Mononuclear cell (primary cell): Measurements from ENCODE around the gene ORAI3. TPM values are rescaled to one million over a fixed set of nuclear protein-coding genes. Genes with fewer than 3 reads are reported as not detected.
A peak's percentile ranks its signal among the peaks of the same experiment; 100 is the strongest.

Experiments used
- H3K27me3 ChIP-seq: 2 replicates; pipeline ENCODE4 v1.6.0; 2011; ENCODE audit warnings: low read length, control low read depth; ENCODE audit not compliant: insufficient read depth
- H3K4me1 ChIP-seq: 2 replicates; pipeline ENCODE4 v1.5.1; 2011; ENCODE audit warnings: mild to moderate bottlenecking, low read length, control low read depth; ENCODE audit not compliant: insufficient read depth
- H3K4me3 ChIP-seq: 2 replicates; pipeline ENCODE4 v1.5.1; 2011; ENCODE audit warnings: mild to moderate bottlenecking, low read length, moderate library complexity
- H3K9me3 ChIP-seq: 2 replicates; pipeline ENCODE4 v1.5.1; 2011; ENCODE audit warnings: low read depth, mild to moderate bottlenecking, control low read depth, low read length
- total RNA-seq: library from RNA; depleted of rRNA; stranded (reverse); fragments of >200 nt; gene quantifications from one replicate; pipeline ENCODE4 v1.2.3, GENCODE V29; 2012

Gene ORAI3
- total RNA-seq, 1 donor = 11.3 TPM

DNA sequence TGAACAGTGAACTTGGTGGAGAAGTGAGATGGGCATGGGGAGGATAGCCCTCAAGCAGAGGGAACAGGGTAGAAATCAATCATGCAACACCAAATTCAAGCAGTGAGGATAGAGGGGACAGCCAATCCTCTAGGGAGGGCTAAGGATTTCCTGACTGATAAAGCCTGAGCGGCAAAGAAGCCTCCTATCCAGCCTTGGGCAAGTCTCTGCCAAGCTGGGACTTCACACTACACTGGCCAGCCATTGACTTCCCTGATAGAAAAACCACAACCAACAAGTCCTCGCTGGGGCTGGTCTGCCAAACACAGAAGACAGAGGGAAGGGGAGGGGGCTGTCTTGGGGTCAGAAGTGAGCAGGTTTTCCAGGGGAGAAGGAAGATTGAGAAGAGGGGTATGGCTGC lies 28.0 kb upstream of the ORAI3 start:
- Histone ChIP-seq H3K4me1 (peaks cover 21% of the 10 kb centered on the region), H3K9me3 (no peaks in the 10 kb centered on the region), H3K4me3 (no peak overlapping the region), H3K27me3 (no peaks in the 10 kb centered on the region)

DNA sequence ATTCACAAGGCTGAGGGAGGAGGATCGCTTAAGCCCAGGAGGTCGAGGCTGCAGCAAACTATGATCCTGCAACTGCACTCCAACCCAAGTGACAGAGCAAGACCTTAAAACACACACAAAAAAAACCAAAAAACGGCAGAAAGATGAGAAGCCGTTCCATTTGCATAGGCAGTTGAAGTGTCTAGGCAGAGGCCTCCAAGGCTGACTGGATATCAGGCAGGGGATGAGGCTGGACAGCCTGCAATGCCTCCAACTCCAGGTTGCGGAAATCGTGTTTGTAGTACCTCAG lies 27.5 kb upstream of the ORAI3 start:
- peak overlapping the region; percentile 73 for H3K4me3 ChIP-seq

DNA sequence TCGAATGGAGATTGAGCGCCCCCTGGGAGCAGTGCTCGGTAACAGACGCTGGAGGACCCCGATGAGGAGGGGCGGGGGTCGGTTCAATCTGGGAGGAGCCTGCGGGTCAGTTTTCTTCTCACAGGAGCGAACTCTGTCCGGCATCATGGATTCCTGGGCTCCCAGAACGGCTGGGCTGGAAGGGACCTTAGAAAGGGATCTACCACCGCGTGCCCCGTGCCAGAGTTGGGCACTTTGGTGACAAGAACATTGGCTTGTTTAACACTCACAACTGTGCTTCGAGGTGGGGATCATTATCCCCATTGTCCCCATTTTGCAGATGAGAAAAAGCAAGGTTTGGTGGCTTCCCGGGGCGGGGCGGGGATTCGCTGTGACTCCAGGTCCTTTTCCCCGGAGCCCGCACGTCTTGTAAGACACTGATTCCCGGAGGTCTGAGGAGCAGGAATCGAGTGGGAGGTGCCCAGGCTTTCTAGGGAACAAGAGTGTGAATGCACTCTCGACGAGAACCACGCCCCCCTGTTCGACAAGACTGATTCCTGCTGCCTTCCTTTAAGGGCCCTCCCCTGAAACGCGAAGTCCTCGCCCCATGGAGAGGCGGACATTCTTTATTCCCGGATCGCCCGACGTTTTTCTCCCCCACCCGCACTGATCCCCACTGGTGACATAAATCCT lies 27.0 kb upstream of the ORAI3 start:
- H3K4me1 ChIP-seq = peaks cover 21% of the 10 kb centered on the region
- H3K9me3 ChIP-seq = no peaks in the 10 kb centered on the region
- H3K4me3 ChIP-seq = peak overlapping the region; percentile 73
- H3K27me3 ChIP-seq = no peaks in the 10 kb centered on the region

More for the DNA sequence above, 27.5 kb upstream of the ORAI3 start:
- Histone ChIP-seq H3K27me3 (no peaks in the 10 kb centered on the region), H3K9me3 (no peaks in the 10 kb centered on the region), H3K4me1 (peaks cover 21% of the 10 kb centered on the region)

DNA sequence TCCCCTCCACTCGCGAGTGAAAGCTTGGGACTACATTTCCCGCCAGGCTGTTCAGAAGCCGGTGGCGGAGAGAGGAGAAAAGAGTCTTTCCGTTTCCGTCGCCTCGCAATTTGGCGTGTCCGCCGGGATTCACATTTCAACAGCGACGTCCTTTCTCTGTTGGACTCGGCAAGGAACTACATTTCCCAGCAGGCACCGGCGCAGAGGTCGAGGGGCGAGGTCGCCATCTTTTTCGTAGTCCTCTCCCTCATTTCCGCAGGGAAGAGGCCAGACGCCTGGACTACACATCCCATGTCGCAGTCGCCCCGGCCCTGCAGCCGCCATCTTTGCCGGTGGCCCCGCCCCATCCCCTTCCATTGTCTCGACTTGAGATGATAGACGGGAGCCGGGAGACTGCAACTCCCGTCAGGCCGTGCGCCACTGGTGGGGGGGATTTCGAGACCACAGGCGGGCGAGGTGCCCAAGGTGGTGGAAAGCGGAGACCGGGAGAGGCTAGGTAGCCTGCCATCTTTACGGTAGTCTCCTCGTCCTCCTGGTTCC lies 26.4 kb upstream of the ORAI3 start:
- peak overlapping the region; percentile 73 for H3K4me3 ChIP-seq

DNA sequence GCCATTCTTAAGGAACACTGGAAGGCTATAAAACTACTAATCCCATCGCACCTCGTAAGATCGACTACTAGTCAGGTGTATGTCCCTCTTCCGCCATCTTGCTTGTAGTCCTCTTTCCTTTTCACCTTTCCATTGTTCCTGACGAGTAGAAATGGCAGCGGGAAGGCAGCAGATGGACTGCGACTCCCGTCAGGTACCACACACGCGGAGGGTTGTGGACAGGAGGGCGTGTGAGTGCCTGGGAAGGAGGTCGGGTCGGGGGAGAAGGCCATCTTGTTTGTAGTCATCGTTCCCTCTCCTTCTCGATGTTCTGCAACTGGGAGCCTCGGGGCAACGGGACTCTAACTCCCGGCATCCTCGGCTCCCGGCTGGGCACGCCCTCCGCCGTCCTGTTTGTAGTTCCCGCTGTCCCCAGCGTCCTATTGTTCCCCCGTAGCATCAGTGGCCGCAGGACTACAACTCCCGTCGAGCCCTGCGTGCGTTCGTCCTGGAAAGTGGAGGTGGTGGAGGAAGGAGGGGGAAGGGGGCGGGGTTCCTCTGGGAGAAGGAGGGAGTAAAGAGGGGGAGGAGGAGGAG lies 25.8 kb upstream of the ORAI3 start:
- H3K27me3 ChIP-seq = no peaks in the 10 kb centered on the region
- peaks cover 21% of the 10 kb centered on the region for H3K4me1 ChIP-seq
- H3K9me3 ChIP-seq = no peaks in the 10 kb centered on the region
- peak overlapping the region; percentile 73 for H3K4me3 ChIP-seq

More for the DNA sequence above, 26.4 kb upstream of the ORAI3 start:
- Histone ChIP-seq H3K9me3 (no peaks in the 10 kb centered on the region), H3K27me3 (no peaks in the 10 kb centered on the region), H3K4me1 (peaks cover 21% of the 10 kb centered on the region)

DNA sequence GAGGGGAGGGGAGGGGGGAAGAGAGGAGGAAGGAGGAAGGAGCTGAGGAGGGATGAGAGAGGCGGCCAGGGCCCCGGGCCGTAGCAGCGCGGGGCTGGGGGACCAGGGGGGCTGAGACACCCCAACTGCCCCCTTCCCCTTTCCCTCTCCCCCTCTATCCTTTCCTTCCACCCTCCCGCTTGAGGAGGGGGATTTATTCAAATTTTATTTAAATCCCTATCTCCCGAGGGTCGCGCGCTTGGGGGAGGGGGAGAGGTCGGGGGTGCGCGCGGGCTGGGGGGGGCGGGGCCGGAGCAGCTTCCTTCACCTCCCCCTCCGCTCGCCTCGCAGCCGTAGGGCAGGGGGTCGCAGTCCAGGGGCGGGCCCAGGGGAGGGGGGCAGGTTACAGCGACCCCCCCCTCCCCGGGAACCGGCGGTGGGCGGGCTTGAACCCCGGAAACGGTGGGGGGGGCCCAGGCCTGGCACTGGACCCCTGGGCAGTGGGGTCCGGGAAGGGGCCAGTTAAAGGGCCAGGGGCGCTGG lies 25.3 kb upstream of the ORAI3 start, which contains the start of gene FBXL19:
Gene FBXL19, plus strand, starts transcription at position 19 of the 522 bp plus-strand sequence. CDS start 2,183 bp downstream, outside the sequence.
- Histone ChIP-seq H3K4me1 (peaks cover 21% of the 10 kb centered on the region), H3K9me3 (no peaks in the 10 kb centered on the region), H3K27me3 (no peaks in the 10 kb centered on the region), H3K4me3 (peak within 1 kb of the TSS; percentile 73)

DNA sequence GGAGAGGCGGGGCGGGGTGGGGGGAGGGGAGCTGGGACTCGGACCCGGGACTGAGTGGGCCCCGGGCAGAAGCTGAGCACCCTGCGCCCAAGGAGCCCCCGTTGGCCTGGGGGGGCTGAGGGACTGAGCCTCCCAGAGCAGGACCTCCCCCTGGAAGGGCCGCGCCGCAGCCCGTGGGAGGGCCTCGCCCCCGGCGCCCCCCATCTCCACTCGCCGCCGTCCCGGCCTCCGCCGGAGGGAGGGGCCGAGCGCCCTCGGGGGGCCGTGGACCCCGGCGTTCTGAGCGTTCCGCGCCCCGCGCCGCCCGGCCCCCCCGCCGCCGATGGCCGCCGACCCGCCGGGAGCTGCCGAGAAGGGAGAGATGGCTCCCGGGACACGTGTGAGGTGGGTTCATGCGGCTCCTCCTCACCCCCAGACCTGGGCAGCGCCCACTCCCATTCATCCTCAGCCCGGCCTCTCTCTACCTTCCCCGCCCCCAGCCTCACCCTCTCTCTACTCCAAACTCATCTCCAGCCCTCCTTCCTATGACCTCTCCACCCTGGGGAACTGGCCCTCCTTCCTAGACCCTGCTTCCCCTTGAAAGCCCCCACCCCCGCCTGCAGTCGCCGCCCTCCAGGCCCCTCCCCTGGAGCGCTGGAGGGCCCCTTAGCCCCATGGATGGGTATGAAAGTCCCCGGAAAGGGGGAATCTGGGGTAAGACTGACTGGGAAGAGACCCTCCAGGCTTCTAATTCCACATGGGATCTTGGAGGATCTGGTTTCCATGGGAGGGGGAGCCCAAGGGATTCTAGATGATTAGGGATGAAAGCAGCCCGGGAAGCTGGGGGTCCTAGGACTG lies 24.6 kb upstream of the ORAI3 start:
- Histone ChIP-seq H3K9me3 (no peaks in the 10 kb centered on the region), H3K27me3 (no peaks in the 10 kb centered on the region), H3K4me3 (no peak overlapping the region), H3K4me1 (peaks cover 21% of the 10 kb centered on the region)

DNA sequence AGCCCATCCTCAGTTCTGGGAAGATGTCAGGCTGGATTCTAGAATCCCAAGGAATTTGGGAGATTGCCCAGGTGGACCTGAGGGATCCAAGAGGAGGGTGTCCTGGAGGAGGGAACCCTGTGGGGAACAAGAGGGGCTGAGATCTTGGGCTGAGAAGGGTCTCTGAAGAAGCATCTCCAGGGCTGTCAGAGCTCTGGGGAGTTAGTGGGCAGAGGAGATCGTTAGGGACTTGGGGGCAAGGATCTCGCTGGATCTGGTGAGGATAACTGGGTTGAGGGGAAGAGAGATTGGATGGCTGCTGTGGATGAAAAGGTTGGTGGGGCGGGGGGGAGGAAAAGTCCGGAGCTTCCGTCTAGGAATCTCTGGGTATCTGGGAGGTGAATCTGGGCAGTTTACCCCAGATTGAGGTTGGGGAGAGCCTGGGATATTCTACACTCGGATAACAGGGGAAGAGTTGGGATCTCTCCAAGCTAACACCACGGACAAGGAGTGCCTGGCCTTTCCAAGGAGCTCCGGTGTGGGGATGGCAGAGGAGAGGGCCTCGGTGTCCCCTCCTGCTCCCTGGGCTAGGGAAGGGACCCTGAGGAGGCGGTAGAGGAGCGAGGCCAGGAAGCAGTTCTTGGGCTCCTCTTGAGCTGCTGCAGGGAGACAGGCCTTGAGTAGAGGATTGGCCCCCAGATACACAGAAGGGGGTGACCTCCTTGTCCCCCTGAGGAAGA lies 23.8 kb upstream of the ORAI3 start:
- Histone ChIP-seq H3K27me3 (no peaks in the 10 kb centered on the region), H3K4me1 (peaks cover 21% of the 10 kb centered on the region), H3K9me3 (no peaks in the 10 kb centered on the region), H3K4me3 (no peak overlapping the region)

DNA sequence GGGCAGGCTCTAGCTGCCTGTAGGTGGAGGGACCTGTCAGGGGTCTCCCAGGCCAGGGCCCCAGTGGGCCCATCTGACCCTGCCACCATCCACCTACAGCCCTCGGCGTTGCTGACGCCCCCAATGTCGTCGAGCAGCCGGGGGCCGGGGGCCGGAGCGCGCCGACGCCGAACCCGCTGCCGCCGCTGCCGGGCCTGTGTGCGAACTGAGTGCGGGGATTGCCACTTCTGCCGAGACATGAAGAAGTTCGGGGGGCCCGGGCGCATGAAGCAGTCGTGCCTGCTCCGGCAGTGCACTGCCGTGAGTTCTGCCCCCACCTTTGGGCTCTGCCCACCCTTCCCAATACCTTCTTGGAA lies 23.3 kb upstream of the ORAI3 start:
- Histone ChIP-seq H3K4me1 (peaks cover 21% of the 10 kb centered on the region), H3K27me3 (no peaks in the 10 kb centered on the region), H3K9me3 (no peaks in the 10 kb centered on the region), H3K4me3 (no peak overlapping the region)

DNA sequence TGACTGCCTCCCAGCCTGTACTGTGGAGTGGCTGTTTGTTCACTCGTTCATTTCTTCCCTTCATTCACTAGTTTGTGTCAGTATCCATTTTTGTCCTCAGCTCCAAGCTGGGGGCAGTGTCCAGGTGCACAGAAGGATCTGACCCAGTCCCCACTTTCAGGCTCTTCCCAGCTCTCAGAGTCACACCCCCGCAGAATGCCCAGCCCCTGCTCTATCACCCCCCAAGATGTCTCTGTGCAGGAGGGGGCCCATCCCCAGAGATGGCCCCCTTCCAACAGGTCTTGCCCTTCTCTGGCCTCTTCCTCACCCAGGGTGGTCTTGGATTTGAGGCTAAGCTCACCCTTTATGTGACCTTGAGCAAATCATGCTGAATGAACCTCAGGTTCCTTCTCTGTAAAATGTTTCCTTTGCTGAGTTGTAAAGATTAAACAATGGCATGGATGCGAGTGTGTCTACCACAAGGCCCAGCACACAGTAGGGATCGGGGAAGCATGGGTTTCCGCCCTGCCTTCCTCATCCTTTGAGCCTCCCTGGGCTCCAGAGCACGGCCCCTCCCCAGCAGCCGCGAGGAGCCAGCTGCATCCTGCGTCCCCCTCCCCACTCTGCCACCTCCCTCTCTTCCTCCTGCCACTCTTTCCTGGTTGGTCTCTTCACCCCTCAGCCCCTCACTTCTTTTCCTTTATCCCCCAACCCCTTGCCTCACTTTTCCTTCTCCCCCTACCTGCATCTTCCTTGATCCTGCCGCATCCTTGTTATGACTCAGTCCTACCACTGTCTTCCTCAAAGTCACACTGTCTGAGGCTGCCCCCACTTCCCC lies 22.7 kb upstream of the ORAI3 start:
- Histone ChIP-seq H3K9me3 (no peaks in the 10 kb centered on the region), H3K4me3 (no peak overlapping the region), H3K4me1 (peaks cover 20% of the 10 kb centered on the region), H3K27me3 (no peaks in the 10 kb centered on the region)

DNA sequence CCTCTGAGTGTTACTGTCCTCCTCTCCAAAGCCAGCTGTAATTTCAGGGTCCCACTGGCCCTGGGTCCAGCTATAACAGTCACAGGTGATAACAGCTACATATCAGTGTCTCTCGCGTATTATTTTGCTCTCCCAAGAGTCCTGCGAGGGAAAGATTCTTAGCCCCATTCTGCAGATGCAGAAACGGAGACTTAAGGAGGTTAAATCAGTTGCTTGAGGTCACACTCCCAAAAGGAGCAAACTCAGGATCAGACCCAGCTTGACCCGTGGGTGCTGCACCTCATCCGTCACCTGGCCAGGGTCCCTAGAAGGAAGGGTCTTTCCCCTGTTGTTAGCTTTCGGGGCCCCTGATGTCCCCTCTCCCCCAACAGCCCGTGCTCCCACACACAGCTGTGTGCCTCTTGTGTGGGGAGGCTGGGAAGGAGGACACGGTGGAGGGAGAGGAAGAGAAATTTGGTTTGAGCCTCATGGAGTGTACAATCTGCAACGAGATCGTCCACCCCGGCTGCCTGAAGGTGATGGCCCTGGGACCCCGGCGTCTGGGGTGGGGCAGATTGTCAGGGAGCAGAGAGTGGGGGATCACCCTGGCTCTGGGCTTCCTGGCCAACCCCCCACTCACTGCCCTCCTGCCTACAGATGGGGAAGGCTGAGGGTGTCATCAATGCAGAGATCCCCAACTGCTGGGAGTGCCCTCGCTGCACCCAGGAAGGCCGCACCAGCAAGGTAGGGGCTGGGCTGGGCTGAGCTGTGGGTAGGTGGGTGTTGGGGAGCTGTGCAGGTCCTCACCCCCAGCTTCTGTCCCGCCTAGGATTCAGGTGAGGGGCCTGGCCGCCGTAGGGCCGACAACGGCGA lies 21.7 kb upstream of the ORAI3 start:
- Histone ChIP-seq H3K4me3 (no peak overlapping the region), H3K9me3 (no peaks in the 10 kb centered on the region), H3K4me1 (peaks cover 11% of the 10 kb centered on the region), H3K27me3 (no peaks in the 10 kb centered on the region)

DNA sequence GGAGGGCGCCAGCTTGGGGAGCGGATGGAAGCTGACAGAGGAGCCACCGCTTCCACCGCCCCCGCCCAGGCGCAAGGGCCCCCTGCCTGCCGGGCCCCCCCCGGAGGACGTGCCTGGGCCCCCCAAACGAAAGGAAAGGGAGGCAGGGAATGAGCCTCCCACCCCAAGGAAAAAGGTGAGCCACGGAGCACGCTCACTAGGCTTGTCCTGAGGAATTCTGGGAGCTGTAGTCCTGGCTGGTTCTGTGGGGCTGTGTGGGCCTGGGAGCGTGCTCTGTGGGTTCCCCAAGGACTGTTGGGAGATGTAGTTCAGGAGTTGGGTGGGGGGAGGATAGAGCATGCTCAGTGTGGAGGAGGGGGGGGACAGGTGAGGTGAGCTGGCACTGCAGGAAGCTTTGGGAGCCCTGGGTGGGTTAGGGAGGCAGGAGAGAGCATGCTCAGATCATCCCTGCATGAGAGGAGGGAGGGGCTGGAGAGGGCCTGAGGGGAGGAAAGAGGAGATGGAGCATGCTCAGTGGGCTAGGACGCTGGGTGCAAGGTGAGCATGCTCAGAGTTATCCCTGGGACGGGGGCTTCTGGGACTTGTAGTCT lies 21.0 kb upstream of the ORAI3 start:
- no peaks in the 10 kb centered on the region for H3K27me3 ChIP-seq
- no peak overlapping the region for H3K4me3 ChIP-seq
- H3K4me1 ChIP-seq = peaks cover 10% of the 10 kb centered on the region
- no peaks in the 10 kb centered on the region for H3K9me3 ChIP-seq

DNA sequence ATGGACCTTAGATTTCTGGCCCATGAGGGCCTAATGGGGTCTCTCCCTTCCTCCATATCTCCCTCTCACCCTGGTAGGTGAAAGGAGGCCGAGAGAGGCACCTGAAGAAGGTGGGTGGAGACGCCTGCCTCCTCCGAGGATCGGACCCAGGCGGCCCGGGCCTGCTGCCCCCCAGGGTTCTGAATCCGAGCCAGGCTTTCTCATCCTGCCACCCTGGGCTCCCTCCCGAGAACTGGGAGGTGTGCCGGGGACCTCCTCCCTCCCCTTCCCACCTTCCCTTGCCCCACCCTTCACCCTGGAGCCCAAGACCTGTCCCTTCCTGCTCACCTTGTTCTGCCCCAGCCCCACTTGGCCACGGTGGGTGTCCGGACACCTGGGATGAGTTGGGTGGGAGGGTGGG lies 20.5 kb upstream of the ORAI3 start:
- Histone ChIP-seq H3K4me1 (peaks cover 10% of the 10 kb centered on the region), H3K4me3 (no peak overlapping the region), H3K9me3 (no peaks in the 10 kb centered on the region), H3K27me3 (no peaks in the 10 kb centered on the region)
